ENCODE data around the gene WNT9B.
A peak's percentile ranks its signal among the peaks of the same experiment; 100 is the strongest.
"Not testable (repeated sequence)": the region's sequence is repeated elsewhere in the genome, so short reads cannot be mapped to it uniquely, and the experiment has no call there.

Gene WNT9B

DNA sequence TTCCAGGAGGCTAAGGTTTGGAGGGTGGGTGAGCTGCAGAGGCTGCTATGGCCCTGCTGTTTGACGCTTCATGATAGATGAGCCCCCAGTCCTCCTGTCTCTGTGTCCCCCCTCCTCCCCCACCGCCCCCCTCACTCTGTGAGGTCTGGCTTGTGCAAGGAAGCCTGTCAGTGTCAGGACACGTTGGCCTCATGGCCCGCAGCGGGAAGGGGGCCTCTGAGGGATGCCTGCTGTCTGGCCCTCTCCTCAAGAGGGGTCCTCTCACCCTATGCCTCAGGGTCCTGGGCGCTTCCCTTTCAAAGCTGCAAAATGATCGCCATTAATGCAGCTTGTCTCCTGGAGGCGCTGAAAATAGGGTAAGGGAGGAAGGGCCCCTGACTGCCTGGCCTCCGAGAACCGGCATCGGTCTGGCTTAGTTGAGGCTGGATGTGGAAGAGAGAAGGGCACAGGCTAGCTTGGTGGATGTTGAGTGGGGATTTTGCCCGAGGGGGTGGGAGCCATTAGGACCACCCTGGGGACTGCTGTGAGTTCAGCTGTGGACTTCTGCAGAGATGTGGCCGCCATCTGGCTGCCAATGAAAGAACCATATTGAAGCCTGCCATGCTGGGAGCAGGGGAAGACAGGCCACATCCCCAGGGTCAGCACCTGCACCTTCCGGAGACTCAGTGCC is 56.8 kb downstream of the WNT9B start:
- DNase-seq (ENCODE audit: low read depth, low spot score) = no peak

DNA sequence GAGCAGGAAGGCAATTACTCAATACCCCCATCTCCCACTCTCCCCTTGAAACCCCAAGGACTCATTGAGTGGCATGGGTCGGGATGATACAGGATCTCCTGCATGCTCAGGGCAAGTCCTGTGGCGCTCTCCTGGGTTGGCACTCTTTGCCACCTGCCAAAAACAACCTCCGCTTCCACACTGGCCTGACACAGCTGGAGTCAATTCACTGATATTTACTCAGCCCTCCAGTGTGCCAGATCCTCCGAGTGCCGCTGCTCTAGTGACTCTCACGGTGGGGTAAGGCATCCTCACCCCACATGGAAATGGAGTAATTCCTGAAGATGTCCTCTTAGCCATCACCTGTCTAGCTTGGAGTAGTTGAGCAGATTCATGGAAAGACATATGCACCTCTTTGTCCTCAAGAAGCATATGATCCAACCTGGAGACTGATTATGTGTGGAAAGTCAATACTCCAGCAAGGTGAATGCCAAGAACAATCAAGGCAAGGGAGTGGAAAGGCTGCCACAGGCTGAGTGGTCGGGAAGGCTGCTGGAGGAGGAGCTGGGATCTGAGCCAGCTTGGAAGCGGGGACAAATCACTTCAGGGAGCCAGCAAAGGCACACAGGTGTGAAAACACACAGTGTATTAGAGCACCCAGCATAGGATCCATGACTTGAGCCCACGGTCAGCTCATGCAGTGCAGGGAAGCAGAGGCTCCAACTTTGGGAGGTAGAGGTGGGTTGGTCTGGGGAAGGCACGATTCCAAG is 59.0 kb downstream of the WNT9B start:
- no peak for DNase-seq (ENCODE audit: low read depth, low spot score)

- DNase-seq (ENCODE audit: low read depth, low spot score) = no peak
These were observed 59.9 kb downstream of the WNT9B start for GRCh38 chr17:46911311-46911710.

- DNase-seq (ENCODE audit: low read depth, low spot score) = no peak
These were observed 64.2 kb downstream of the WNT9B start for GRCh38 chr17:46915596-46915995.

DNA sequence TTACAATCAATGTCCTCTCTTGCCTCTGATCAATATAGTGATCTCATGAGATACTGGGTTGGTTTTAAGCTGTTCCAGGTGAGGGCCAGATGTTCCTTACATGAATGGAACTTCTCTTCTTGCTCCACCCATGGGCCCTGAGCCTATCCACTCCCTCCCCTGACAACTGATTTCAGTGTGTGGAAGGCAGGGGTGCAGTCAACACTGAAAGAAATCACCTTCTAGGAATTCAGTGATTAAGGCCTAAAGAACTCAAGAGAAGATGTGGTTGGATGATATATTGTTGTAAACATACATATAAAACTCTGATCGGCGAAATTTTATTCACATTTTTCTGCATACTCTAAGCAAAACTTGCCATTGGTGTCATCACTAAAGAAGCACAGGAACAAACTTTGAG is 64.8 kb downstream of the WNT9B start:
- no peak for DNase-seq (ENCODE audit: low read depth, low spot score)

GRCh38 chr17:46916623-46917022 is 65.2 kb downstream of the WNT9B start:
- DNase-seq (ENCODE audit: low read depth, low spot score) = no peak

DNA sequence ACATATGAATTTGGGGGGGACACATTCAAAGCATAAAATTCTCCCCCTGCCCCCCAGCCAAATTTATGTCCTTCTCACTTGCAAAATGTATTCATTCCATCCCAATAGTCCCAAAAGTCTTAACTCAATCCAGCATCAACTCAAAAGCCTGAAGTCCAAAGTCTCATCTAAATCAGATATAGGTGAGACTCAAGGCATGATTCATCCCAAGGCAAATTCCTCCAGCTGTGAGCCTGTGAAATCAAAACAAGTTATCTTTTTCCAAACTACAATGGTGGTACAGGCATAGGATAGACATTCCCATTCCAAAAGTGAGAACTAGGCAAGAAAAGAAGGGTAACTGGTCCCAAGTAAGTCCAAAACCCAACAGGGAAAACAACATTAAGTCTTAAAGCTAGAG is 65.7 kb downstream of the WNT9B start:
- DNase-seq (ENCODE audit: low read depth, low spot score) = no peak

DNA sequence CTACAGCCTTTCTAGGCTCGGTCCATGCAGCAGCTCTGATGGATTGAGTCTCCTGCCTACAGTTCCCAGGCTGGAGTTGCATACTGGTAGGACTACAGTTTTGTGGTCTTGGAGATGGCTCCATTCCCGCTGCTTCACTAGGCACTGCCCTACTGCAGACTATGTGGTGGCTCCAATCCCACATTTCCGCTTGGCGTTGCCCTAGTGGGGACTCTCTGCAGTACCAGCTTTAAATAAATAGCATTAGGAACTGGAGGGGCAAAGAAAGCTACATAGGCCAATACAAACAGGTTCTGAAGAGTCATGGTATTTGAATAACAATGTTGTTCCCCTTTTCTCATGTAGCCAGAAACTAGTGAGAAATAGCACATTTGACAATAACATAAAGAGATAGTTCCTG is 66.1 kb downstream of the WNT9B start:
- DNase-seq (ENCODE audit: low read depth, low spot score) = no peak

DNA sequence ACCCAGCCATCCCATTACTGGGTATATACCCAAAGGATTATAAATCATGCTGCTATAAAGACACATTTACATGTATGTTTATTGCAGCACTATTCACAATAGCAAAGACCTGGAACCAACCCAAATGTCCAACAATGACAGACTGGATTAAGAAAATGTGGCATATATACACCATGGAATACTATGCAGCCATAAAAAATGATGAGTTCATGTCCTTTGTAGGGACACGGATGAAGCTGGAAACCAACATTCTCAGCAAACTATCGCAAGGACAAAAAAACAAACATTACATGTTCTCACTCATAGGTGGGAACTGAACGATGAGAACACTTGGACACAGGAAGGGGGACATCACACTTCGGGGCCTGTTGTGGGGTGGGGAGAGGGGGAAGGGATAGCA is 70.6 kb downstream of the WNT9B start:
- not testable (repeated sequence) for DNase-seq (ENCODE audit: low read depth, low spot score)

GRCh38 chr17:46922487-46922803 is 71.1 kb downstream of the WNT9B start:
- no peak for DNase-seq (ENCODE audit: low read depth, low spot score)

DNA sequence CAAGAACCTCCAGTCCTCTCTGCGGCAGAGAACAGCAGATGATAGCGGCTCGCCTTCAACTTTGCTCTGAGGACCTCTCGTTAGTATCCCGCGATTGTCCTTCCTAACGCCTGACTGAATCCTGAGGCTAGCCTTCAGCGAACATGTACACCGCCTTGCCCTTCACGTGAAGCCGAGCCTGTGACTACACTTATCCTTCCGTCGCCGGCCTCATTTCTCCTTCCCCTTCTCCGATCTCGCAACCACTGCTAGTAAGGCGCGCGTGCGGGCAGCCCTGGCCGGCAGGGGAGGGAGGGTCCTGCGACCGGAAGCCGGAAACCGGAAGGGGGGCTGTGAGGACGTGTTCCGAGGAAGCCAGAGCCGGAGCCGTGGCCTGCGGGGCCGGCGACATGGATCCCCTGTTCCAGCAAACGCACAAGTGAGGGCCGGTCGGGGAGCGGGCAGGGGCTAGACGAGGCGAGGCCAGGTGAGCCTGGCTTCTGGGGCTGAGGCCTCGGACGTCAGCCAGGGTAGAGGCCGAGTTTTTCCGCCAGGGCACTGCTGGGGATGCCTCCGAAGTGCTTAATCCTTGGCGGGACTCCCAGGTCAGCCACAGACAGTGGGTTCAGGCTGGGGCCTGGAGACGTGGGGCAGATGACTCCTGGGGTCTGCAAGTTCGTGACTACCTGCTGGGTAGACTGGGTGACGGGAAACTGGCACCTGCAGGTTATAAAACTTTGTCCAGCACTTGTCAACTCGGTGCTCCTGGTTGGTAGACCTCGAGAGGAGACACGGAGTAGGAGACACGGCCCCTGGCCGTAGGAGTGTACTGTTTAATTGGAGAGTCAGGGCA is 71.6 kb downstream of the WNT9B start, which contains the start of gene GOSR2:
GOSR2 (plus strand) TSS at position 357 of the 832 bp plus-strand sequence; CDS start at position 390, 33 bp downstream.
- peak; percentile 96 for DNase-seq (ENCODE audit: low read depth, low spot score)

GRCh38 chr17:46925185-46925868 is 73.9 kb downstream of the WNT9B start:
- no peak for DNase-seq (ENCODE audit: low read depth, low spot score)

- no peak for DNase-seq (ENCODE audit: low read depth, low spot score)
These were observed 77.3 kb downstream of the WNT9B start for GRCh38 chr17:46928467-46929261.

DNA sequence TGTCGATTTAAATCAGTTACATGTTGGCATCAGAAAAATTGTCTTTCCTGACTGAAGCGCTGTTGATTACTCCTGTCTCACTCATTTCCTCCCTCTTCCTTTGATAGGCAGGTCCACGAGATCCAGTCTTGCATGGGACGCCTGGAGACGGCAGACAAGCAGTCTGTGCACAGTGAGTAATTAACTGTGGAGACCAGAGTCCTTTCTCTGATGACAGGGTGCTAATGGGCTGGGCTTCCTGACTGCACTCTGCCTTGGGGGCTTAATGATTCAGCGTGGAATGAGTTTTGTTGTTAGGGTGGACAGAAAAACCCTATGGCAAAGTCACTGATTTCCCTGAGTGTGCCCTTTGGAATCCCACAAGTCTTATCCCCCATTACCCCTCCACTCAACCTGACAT is 78.0 kb downstream of the WNT9B start:
- peak; percentile 71 for DNase-seq (ENCODE audit: low read depth, low spot score)

DNA sequence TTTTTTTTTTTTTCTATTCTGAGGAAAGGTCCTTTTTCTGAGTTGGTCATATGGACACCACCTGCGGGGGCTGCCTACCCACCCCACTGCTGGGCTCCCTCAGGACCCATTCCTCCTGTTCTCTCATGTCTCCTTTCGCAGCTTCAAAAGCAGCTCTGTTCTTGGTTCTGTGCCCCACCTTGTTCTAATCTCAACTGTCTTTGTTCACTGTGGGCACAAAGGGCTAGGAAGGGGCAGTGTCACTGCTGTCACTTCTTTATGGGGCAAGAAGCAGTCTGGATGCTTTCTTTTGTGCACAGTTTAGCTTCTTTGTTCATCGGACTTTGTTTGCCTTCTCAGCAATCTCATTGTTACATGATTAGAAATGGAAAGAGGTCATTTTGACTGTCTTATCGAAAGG is 78.7 kb downstream of the WNT9B start:
- no peak for DNase-seq (ENCODE audit: low read depth, low spot score)

GRCh38 chr17:46931596-46931995 is 80.2 kb downstream of the WNT9B start:
- no peak for DNase-seq (ENCODE audit: low read depth, low spot score)

- DNase-seq (ENCODE audit: low read depth, low spot score) = no peak
These were observed 84.4 kb downstream of the WNT9B start for GRCh38 chr17:46935658-46936266.
